D721Med (cell line): ENCODE results near the gene ZSCAN29.

Experiments
- DNase-seq: peaks from one replicate; pipeline ENCODE4 v3.0.0; 2011; ENCODE audit warnings: low spot score; ENCODE audit not compliant: insufficient read length
- FAIRE-seq: peaks from 2 replicates; lab custom pipeline; 2011; peaks lifted over from hg19 to GRCh38; lab: Jason Lieb, UNC
- CTCF ChIP-seq: IDR thresholded peaks from 2 replicates; pipeline ENCODE4 v1.5.1; 2012; ENCODE audit warnings: mild to moderate bottlenecking, control low read depth; ENCODE audit not compliant: insufficient read depth; ENCODE audit errors: missing control alignments

Gene ZSCAN29

DNA sequence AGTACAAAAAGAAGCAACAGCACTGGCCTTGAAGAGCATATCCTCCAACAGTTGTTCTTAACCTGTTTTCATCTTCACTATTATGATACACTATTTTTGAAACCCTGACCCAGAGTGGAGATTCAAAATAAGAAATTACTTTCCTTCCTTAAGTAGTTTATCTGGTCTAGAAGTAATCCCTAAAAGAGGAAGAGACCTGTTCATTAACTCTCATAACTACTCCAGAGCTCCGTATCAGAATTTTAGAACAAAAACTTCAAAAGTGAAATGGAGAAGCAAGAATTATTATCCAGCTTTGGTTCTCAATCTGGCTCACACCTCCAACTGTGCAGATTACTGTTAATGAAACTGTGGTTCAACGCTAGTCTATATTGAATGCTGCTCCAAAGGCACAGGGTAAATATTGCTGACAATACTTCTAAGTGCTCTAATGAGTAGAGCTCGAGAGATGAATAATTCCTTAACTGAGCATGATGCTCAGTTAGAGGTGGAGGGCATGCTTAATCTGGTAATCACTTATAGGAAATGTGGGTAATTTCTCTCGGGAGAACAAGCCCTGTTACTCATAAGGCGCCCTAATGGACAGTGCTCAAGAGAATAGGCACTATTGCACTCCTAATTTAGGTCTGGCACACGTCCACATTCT, 45.7 kb downstream of the ZSCAN29 start:
- no peak for DNase-seq
- FAIRE-seq, result no peak
- TF ChIP-seq CTCF, result no peak

DNA sequence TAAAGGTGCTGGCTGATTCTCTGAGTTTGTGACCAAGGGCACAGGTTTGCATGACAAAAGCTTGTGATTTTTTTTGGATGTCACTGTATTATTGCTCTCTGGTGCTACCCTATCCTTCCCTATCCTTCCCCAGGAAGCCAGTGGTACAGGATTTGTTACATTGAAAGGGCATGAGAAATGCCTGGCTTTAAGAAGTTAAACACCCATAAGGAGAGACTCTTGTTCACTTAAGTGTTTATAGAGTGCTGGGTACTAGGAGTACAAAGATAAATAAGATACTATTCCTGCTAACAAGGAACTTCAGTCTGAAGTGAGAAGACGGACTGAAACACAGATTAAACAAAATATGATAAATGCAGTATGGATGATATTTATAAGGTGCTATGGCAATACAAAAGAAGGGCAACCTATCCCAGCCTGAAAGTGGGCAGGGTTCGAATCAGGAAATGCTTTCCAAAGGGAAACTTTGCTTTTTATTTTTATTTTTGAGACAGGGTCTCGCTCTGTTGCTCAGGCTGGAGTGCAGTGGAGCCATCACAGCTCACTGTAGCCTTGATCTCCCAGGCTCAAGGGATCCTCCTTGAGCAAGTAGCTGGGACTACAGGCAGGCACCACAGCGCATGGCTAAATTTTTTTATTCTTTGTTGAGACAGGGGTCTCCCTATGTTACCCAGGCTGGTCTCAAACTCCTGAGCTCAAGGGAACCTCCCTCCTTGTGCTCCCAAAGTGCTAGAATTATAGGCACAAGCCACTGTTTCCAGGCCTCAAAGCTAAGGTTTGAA, 51.7 kb downstream of the ZSCAN29 start:
- DNase-seq (no peak), FAIRE-seq (no peak)
- no peak for TF ChIP-seq CTCF

GRCh38 chr15:43317566-43318184, 53.2 kb downstream of the ZSCAN29 start:
- no peak for DNase-seq
- FAIRE-seq, result no peak
- TF ChIP-seq CTCF, result no peak

- no peak for FAIRE-seq
- no peak for DNase-seq
- no peak for TF ChIP-seq CTCF
These were observed 53.9 kb downstream of the ZSCAN29 start for GRCh38 chr15:43316971-43317346.

GRCh38 chr15:43316016-43316970, 54.5 kb downstream of the ZSCAN29 start:
- DNase-seq (no peak), FAIRE-seq (no peak)
- no peak for TF ChIP-seq CTCF

DNA sequence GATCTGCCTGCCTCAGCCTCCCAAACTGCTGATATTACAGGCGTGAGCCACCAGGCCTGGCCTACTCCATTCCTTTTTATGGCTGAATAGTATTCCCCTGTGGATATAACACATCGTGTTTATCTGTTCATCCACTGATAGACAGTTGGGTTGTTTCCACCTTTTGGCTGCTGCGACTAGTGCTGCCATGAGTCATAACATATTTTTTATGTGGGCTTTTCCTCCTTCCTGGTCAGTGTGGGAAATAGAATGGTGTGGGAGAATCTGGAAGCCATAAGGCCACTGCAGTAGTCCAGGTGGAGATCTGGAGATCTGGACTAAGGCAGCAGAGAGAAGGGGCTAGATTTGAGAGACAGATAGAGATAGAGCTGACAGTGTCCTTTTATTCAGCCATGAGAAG, 56.7 kb downstream of the ZSCAN29 start:
- FAIRE-seq, result no peak
- DNase-seq, result no peak
- TF ChIP-seq CTCF, result no peak
